T-cell (primary cell): Measurements from ENCODE around the gene COL1A1. TPM values are rescaled to one million over a fixed set of nuclear protein-coding genes. Genes with fewer than 3 reads are reported as not detected.

Experiments used
- ATAC-seq, 4 experiments: fragments of 200-7000 bp in 3 of 4; fragments of 150-1000 bp in 1 of 4; cut with Tn5 transposase; replicated peaks in 1 of 4; 1 replicate in 3 of 4; 2 replicates in 1 of 4; pipeline ENCODE4 v1.10.0; 2021; ENCODE audit warnings: moderate library complexity in 3 of 4, mild to moderate bottlenecking in 2 of 4, moderate number of reproducible peaks in 1 of 4
- CTCF ChIA-PET, 2 donors: fragments of 300-600 bp; sonication (Branson Sonifier 250); formaldehyde crosslinking; loops; one replicate each; lab custom pipeline; 2022; ENCODE audit warnings: antibody characterized with exemption in 2 of 2; lab: Charles Lee
- POLR2A ChIA-PET, 2 donors: fragments of 300-600 bp; sonication (Branson Sonifier 250); formaldehyde crosslinking; loops; one replicate each; lab custom pipeline; 2022; ENCODE audit warnings: antibody characterized with exemption in 2 of 2; lab: Charles Lee
- DNase-seq, 35 experiments: peaks; one replicate each; pipeline versions ENCODE4 v3.0.0 to v3.0.0-alpha.2; 2013 to 2023
- H3K27ac ChIP-seq: one replicate; pipeline ENCODE4 v1.5.1; 2013; ENCODE audit warnings: low read length
- H3K27me3 ChIP-seq, 2 experiments: replicated peaks in 1 of 2; 1 replicate in 1 of 2; 2 replicates in 1 of 2; pipeline versions ENCODE4 v1.6.1 to v1.7.0; 2013; ENCODE audit warnings: low read length in 1 of 2, mixed read lengths in 1 of 2; ENCODE audit not compliant: control insufficient read depth in 2 of 2, insufficient read depth in 2 of 2; ENCODE audit errors: extremely low read depth in 1 of 2
- H3K36me3 ChIP-seq, 2 donors: 1 replicate in 1 of 2; 2 replicates in 1 of 2; pipeline versions ENCODE4 v1.6.1 to v1.7.0; 2013; ENCODE audit warnings: low read length in 1 of 2; ENCODE audit not compliant: control insufficient read depth in 2 of 2, insufficient read depth in 1 of 2; ENCODE audit errors: extremely low read depth in 1 of 2
- H3K4me1 ChIP-seq, 2 experiments: 1 replicate in 1 of 2; 2 replicates in 1 of 2; pipeline versions ENCODE4 v1.6.1 to v1.7.0; 2013; ENCODE audit warnings: low read length in 2 of 2, mixed read lengths in 1 of 2; ENCODE audit not compliant: insufficient read depth in 2 of 2, control insufficient read depth in 1 of 2; ENCODE audit errors: extremely low read depth in 1 of 2
- H3K4me3 ChIP-seq, 2 donors: 1 replicate in 1 of 2; 2 replicates in 1 of 2; pipeline versions ENCODE4 v1.5.1 to v1.7.0; 2013; ENCODE audit warnings: mild to moderate bottlenecking in 2 of 2, low read length in 1 of 2, moderate library complexity in 1 of 2; ENCODE audit not compliant: control insufficient read depth in 1 of 2; ENCODE audit errors: extremely low read depth in 1 of 2
- H3K9me3 ChIP-seq: 2 replicates; pipeline ENCODE4 v1.7.0; 2013
- H3K27ac Mint-ChIP-seq, 2 donors: one replicate each; pipeline ENCODE4 v1.8.0; 2020 to 2021; ENCODE audit warnings: mild to moderate bottlenecking in 2 of 2, mixed read lengths in 2 of 2
- H3K27me3 Mint-ChIP-seq, 2 donors: one replicate each; pipeline ENCODE4 v1.8.0; 2021 to 2022; ENCODE audit warnings: mixed read lengths in 2 of 2
- H3K36me3 Mint-ChIP-seq: one replicate; pipeline ENCODE4 v1.8.0; 2021; ENCODE audit warnings: mixed read lengths
- H3K4me1 Mint-ChIP-seq, 3 donors: one replicate each; pipeline ENCODE4 v1.8.0; 2020 to 2022; ENCODE audit warnings: mixed read lengths in 3 of 3, mild to moderate bottlenecking in 1 of 3
- H3K4me3 Mint-ChIP-seq, 3 donors: one replicate each; pipeline ENCODE4 v1.8.0; 2020 to 2022; ENCODE audit warnings: mild to moderate bottlenecking in 3 of 3, mixed read lengths in 3 of 3, moderate library complexity in 3 of 3
- H3K9me3 Mint-ChIP-seq, 3 donors: one replicate each; pipeline ENCODE4 v1.8.0; 2020 to 2022; ENCODE audit warnings: mixed read lengths in 3 of 3
- WGBS: methylation state at CpG from one replicate; pipeline ENCODE4 v1.1.5; 2013; ENCODE audit warnings: missing lambda C conversion rate; ENCODE audit not compliant: insufficient coverage; 5-methylcytosine and 5-hydroxymethylcytosine counted together
- total RNA-seq, 35 experiments: library from RNA in 6 of 35; stranded (reverse) in 6 of 35; fragments of 120-200 nt in 1 of 35; gene quantifications; one replicate each; pipeline versions ENCODE4 v1.2.1 to v1.2.4 and lab custom pipeline; 2013 to 2026

COL1A1 gene
- total RNA-seq, 5 donors from 2014 or later (not counting 1 experiment from before 2014, with no cell fraction given), result 4.1 to 21.0 (median 6.6) TPM

- CTCF ChIA-PET, result interaction anchor here (0.7 to 0.9 kb wide), 3 partner anchors 29 to 104 kb away, joined by 3 to 4 read pairs (median 3); no protein-coding TSS in a partner anchor
- H3K27me3 ChIP-seq, result peaks cover 2 to 63% of the 10 kb centered on the region in 2 experiments
- Mint-ChIP-seq H3K27ac (peak overlapping the region in 1 of 2 donors; percentile 53), H3K27me3 (peaks cover 26 to 37% of the 10 kb centered on the region in 2 donors), H3K4me1 (peaks cover 18 to 26% (median 22%) of the 10 kb centered on the region in 3 donors), H3K36me3 (no peaks in the 10 kb centered on the region), H3K4me3 (peak overlapping the region in 2 of 3 donors; percentile 4 to 86), H3K9me3 (no peaks in the 10 kb centered on the region)
- peak; percentile 22 to 66 (median 45) for DNase-seq
- H3K4me3 ChIP-seq, result no peak overlapping the region
- H3K27ac ChIP-seq, result no peak overlapping the region
- H3K36me3 ChIP-seq, result no peaks in the 10 kb centered on the region
- POLR2A ChIA-PET, result interaction anchor here in 1 of 2 donors (0.6 kb wide), 1 partner anchor 57 kb away, joined by 3 read pairs; no protein-coding TSS in a partner anchor
- no peak for ATAC-seq
- H3K9me3 ChIP-seq, result no peaks in the 10 kb centered on the region
- WGBS, result 40% methylated on average over 3 of the region's 7 CpGs
- H3K4me1 ChIP-seq, result peaks cover 2 to 24% of the 10 kb centered on the region in 2 experiments
These were observed 3.3 kb downstream of the COL1A1 start for GRCh38 chr17:50198026-50198669.

GRCh38 chr17:50196826-50197225 lies 4.6 kb downstream of the COL1A1 start:
- Mint-ChIP-seq H3K27ac (no peak overlapping the region), H3K4me3 (no peak overlapping the region), H3K9me3 (no peaks in the 10 kb centered on the region), H3K36me3 (no peaks in the 10 kb centered on the region), H3K4me1 (peaks cover 18 to 25% (median 22%) of the 10 kb centered on the region in 3 donors), H3K27me3 (peaks cover 13 to 25% of the 10 kb centered on the region in 2 donors)
- DNase-seq, result no peak
- no peak for ATAC-seq
- peaks cover 2 to 58% of the 10 kb centered on the region in 2 experiments for H3K27me3 ChIP-seq
- H3K9me3 ChIP-seq, result no peaks in the 10 kb centered on the region
- ChIA-PET CTCF (interaction anchor here (0.7 to 0.9 kb wide), 2 partner anchors 27 to 100 kb away, joined by 3 to 5 read pairs; no protein-coding TSS in a partner anchor), POLR2A (interaction anchor here in 1 of 2 donors (0.7 kb wide), 1 partner anchor 9 kb away, joined by 3 read pairs; no protein-coding TSS in a partner anchor)
- peaks cover 2 to 24% of the 10 kb centered on the region in 2 experiments for H3K4me1 ChIP-seq
- no peaks in the 10 kb centered on the region for H3K36me3 ChIP-seq
- H3K27ac ChIP-seq, result no peak overlapping the region
- WGBS, result 79% methylated on average over 2 of the region's 6 CpGs
- no peak overlapping the region for H3K4me3 ChIP-seq

DNA sequence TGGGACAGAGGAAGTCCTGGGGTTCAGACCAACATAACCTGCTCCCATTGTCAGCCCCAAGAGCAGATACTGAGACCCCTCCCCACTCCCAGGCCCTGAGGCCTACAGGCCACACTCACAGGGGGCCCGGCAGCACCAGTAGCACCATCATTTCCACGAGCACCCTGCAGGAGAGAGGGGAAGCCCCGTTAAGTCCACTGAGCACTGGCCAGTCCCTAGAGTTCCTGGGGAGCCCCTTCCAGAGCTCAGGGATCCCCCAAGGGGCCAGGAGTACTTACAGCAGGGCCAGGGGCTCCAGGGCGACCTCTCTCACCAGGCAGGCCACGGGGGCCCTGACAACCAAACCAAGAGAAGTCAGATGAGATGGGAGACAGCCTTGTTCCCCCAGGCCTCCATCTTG lies 5.4 kb downstream of the COL1A1 start:
- no peaks in the 10 kb centered on the region for H3K36me3 ChIP-seq
- ChIA-PET CTCF (interaction anchor here in 1 of 2 donors (0.9 kb wide), 1 partner anchor 27 kb away, joined by 3 read pairs; no protein-coding TSS in a partner anchor), POLR2A (no interaction called here)
- peaks cover 8 to 18% of the 10 kb centered on the region in 2 donors for H3K27me3 Mint-ChIP-seq
- ATAC-seq, result no peak
- H3K27me3 ChIP-seq, result peaks cover 2 to 50% of the 10 kb centered on the region in 2 experiments
- WGBS, result 100% methylated on average over 1 of the region's 5 CpGs
- no peaks in the 10 kb centered on the region for H3K36me3 Mint-ChIP-seq
- no peak overlapping the region for H3K4me3 Mint-ChIP-seq
- H3K27ac ChIP-seq, result no peak overlapping the region
- H3K9me3 ChIP-seq, result no peaks in the 10 kb centered on the region
- H3K4me1 ChIP-seq, result peaks cover 2 to 18% of the 10 kb centered on the region in 2 experiments
- no peak overlapping the region for H3K4me3 ChIP-seq
- H3K9me3 Mint-ChIP-seq, result no peaks in the 10 kb centered on the region
- DNase-seq, result no peak
- peaks cover 14 to 21% (median 18%) of the 10 kb centered on the region in 3 donors for H3K4me1 Mint-ChIP-seq
- H3K27ac Mint-ChIP-seq, result no peak overlapping the region

DNA sequence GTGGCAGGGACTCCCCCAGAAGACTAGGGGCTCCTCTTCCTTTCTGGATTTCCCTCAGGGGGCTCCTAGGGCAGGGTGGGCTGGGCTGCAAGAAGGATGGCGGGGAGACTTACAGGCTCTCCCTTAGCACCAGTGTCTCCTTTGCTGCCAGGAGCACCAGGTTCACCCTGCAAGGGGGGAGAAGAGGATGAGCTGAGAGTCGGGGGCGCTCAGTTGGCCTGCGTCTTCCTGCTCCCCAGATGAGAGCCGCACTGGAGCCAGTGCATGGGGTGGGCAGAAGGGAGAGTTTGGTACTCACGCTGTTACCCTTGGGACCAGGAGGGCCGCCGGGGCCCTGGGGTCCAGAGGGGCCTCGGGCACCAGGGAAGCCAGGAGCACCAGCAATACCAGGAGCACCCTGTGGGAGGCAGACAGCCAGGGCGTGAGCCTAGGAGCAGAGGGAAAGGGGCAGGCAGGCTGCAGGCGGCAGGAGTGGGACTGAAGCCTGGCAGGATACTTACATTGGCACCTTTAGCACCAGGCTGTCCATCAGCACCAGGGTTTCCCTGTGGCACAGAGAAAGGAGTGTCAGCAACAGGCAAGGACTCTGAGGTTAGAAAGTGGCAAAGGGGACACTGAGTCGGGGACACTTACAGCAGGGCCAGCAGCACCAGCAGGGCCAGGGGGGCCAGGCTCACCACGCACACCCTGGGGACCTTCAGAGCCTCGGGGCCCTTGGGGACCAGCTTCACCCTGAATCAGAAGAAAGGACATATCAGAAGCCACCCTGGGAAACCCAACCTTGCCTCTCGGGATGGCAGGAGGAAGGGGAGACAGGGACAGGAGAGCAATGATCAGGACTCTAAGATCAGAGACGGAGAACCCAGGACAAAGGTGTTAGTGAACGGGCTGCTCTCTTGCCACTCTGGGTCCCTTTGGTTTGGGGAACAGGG lies 6.2 kb downstream of the COL1A1 start:
- Histone ChIP-seq H3K27me3 (peaks cover 2 to 46% of the 10 kb centered on the region in 2 experiments), H3K36me3 (no peaks in the 10 kb centered on the region), H3K27ac (no peak overlapping the region), H3K4me1 (peaks cover 2 to 10% of the 10 kb centered on the region in 2 experiments), H3K4me3 (no peak overlapping the region), H3K9me3 (no peaks in the 10 kb centered on the region)
- H3K4me3 Mint-ChIP-seq, result no peak overlapping the region
- ChIA-PET CTCF (no interaction called here), POLR2A (no interaction called here)
- no peaks in the 10 kb centered on the region for H3K36me3 Mint-ChIP-seq
- peaks cover 7 to 13% (median 10%) of the 10 kb centered on the region in 3 donors for H3K4me1 Mint-ChIP-seq
- DNase-seq (no peak), ATAC-seq (no peak)
- 80% methylated on average over 15 of the region's 17 CpGs for WGBS
- no peak overlapping the region for H3K27ac Mint-ChIP-seq
- no peaks in the 10 kb centered on the region for H3K9me3 Mint-ChIP-seq
- peaks cover 3 to 11% of the 10 kb centered on the region in 2 donors for H3K27me3 Mint-ChIP-seq

GRCh38 chr17:50194140-50194933 lies 7.1 kb downstream of the COL1A1 start:
- no peak for DNase-seq
- peaks cover 6 to 9% (median 7%) of the 10 kb centered on the region in 3 donors for H3K4me1 Mint-ChIP-seq
- H3K4me3 Mint-ChIP-seq, result no peak overlapping the region
- Histone ChIP-seq H3K9me3 (no peaks in the 10 kb centered on the region), H3K27ac (no peak overlapping the region), H3K36me3 (no peaks in the 10 kb centered on the region), H3K4me3 (no peak overlapping the region), H3K27me3 (peaks cover 2 to 42% of the 10 kb centered on the region in 2 experiments), H3K4me1 (peaks cover 0 to 1% of the 10 kb centered on the region in 2 experiments)
- peaks cover 3 to 8% of the 10 kb centered on the region in 2 donors for H3K27me3 Mint-ChIP-seq
- ChIA-PET POLR2A (no interaction called here), CTCF (no interaction called here)
- H3K9me3 Mint-ChIP-seq, result no peaks in the 10 kb centered on the region
- no peak for ATAC-seq
- H3K36me3 Mint-ChIP-seq, result no peaks in the 10 kb centered on the region
- WGBS, result 66% methylated on average over 20 of the region's 25 CpGs
- H3K27ac Mint-ChIP-seq, result no peak overlapping the region
